ENCODE measurements around the gene ATRNL1. TPM values are rescaled to one million over a fixed set of nuclear protein-coding genes. Genes with fewer than 3 reads are reported as not detected.

Gene ATRNL1
- polyA plus RNA-seq, 1 of the 3 experiments (the other 2 are of a cell fraction): 0.67 TPM

- TF ChIP-seq IRF3 (IDR thresholded peaks at IDR 0.05; ENCODE audit: low read depth, low read length) (no peak), NFIC (IDR thresholded peaks at IDR 0.05; ENCODE audit: borderline replicate concordance) (no peak), POLR2AphosphoS5 (IDR thresholded peaks at IDR 0.05; ENCODE audit: low read depth, low read length) (no peak), RCOR1 (IDR thresholded peaks at IDR 0.05; ENCODE audit: low read length) (no peak), EP300 (IDR thresholded peaks at IDR 0.05; ENCODE audit: borderline replicate concordance in 1 of 2, low read depth in 1 of 2, low read length in 1 of 2) (no peak), FOXJ3 (CRISPR knock-in tag; IDR thresholded peaks at IDR 0.05) (no peak), RXRA (IDR thresholded peaks at IDR 0.05; ENCODE audit: borderline replicate concordance, low read depth) (no peak)
Measured at GRCh38 chr10:115985786-115986185, 892.6 kb downstream of the ATRNL1 start (continued).

GRCh38 chr10:115988380-115988779 lies 895.2 kb downstream of the ATRNL1 start:
- Histone ChIP-seq H3K27ac (ENCODE audit: low read depth in 2 of 2, low read length in 1 of 2) (no peak overlapping the region), H2AFZ (ENCODE audit: low read depth) (no peak overlapping the region), H3K4me2 (no peak overlapping the region), H3K9ac (no peak overlapping the region), H3K4me3 (ENCODE audit: low read depth in 2 of 2, low read length in 1 of 2) (no peak overlapping the region), H3K36me3 (replicated peaks in 1 of 2; ENCODE audit: control insufficient read depth in 1 of 2, insufficient read depth in 2 of 2, low read length in 1 of 2) (no peaks in the 10 kb centered on the region), H3K79me2 (ENCODE audit: insufficient read depth) (no peaks in the 10 kb centered on the region), H3K27me3 (ENCODE audit: insufficient read depth) (no peaks in the 10 kb centered on the region), H3K4me1 (ENCODE audit: control insufficient read depth in 1 of 2, insufficient read depth in 2 of 2, low read depth in 1 of 2, low read length in 1 of 2) (no peaks in the 10 kb centered on the region), H3K9me2 (no peaks in the 10 kb centered on the region), H4K20me1 (ENCODE audit: insufficient read depth) (no peaks in the 10 kb centered on the region), H3K9me3 (no peaks in the 10 kb centered on the region), H3F3A (replicated peaks; ENCODE audit: insufficient read depth) (no peaks in the 10 kb centered on the region)
- ChIA-PET CTCF (no interaction called here), POLR2A (no interaction called here)
- WGBS (ENCODE audit: low lambda C conversion rate): 34% methylated on average over 3 of the region's 3 CpGs
- no peak for DNase-seq
- TF ChIP-seq RXRA (IDR thresholded peaks at IDR 0.05; ENCODE audit: borderline replicate concordance, low read depth) (no peak), FOSL2 (IDR thresholded peaks at IDR 0.05; ENCODE audit: borderline replicate concordance, low read depth) (no peak), TEAD4 (IDR thresholded peaks at IDR 0.05; ENCODE audit: borderline replicate concordance, insufficient read depth) (no peak), CHD2 (IDR thresholded peaks at IDR 0.05; ENCODE audit: low read length, partially characterized antibody) (no peak), MAX (IDR thresholded peaks at IDR 0.05; ENCODE audit: low read depth) (no peak)

- WGBS (ENCODE audit: low lambda C conversion rate): 21% methylated on average over 3 of the region's 3 CpGs
- H3K79me2 ChIP-seq (ENCODE audit: insufficient read depth): no peaks in the 10 kb centered on the region
- ChIA-PET POLR2A (no interaction called here), CTCF (no interaction called here)
- H3K9me2 ChIP-seq: no peaks in the 10 kb centered on the region
- H3K9ac ChIP-seq: no peak overlapping the region
- no peak for TF ChIP-seq TEAD4 (IDR thresholded peaks at IDR 0.05; ENCODE audit: borderline replicate concordance, insufficient read depth)
- no peak for TF ChIP-seq RXRA (IDR thresholded peaks at IDR 0.05; ENCODE audit: borderline replicate concordance, low read depth)
- TF ChIP-seq MEF2A (IDR thresholded peaks at IDR 0.05; ENCODE audit: borderline replicate concordance, low read depth): no peak
- no peak for TF ChIP-seq USF1 (IDR thresholded peaks at IDR 0.05; ENCODE audit: borderline replicate concordance, low read depth)
- no peak for TF ChIP-seq TCF12 (IDR thresholded peaks at IDR 0.05)
- no peak for TF ChIP-seq CHD2 (IDR thresholded peaks at IDR 0.05; ENCODE audit: low read length, partially characterized antibody)
- no peak for TF ChIP-seq CTCF (IDR thresholded peaks at IDR 0.05)
- no peak for TF ChIP-seq FOXJ3 (CRISPR knock-in tag; IDR thresholded peaks at IDR 0.05)
- TF ChIP-seq POLR2AphosphoS5 (IDR thresholded peaks at IDR 0.05; ENCODE audit: low read depth, low read length): no peak
- no peak for TF ChIP-seq FOSL2 (IDR thresholded peaks at IDR 0.05; ENCODE audit: borderline replicate concordance, low read depth)
- no peak for TF ChIP-seq FOXM1 (IDR thresholded peaks at IDR 0.05; ENCODE audit: low read depth)
- TF ChIP-seq RFX5 (IDR thresholded peaks at IDR 0.05; ENCODE audit: low read length): no peak
- no peak for TF ChIP-seq ELF1 (IDR thresholded peaks at IDR 0.05)
- no peak overlapping the region for H3K4me2 ChIP-seq
- no peak overlapping the region for H3K4me3 ChIP-seq (ENCODE audit: low read depth in 2 of 2, low read length in 1 of 2)
- no peaks in the 10 kb centered on the region for H3F3A ChIP-seq (replicated peaks; ENCODE audit: insufficient read depth)
- DNase-seq: no peak
- no peak overlapping the region for H3K27ac ChIP-seq (ENCODE audit: low read depth in 2 of 2, low read length in 1 of 2)
- H2AFZ ChIP-seq (ENCODE audit: low read depth): no peak overlapping the region
- H3K27me3 ChIP-seq (ENCODE audit: insufficient read depth): no peaks in the 10 kb centered on the region
- H3K9me3 ChIP-seq: no peaks in the 10 kb centered on the region
- no peaks in the 10 kb centered on the region for H3K4me1 ChIP-seq (ENCODE audit: control insufficient read depth in 1 of 2, insufficient read depth in 2 of 2, low read depth in 1 of 2, low read length in 1 of 2)
- no peaks in the 10 kb centered on the region for H4K20me1 ChIP-seq (ENCODE audit: insufficient read depth)
- H3K36me3 ChIP-seq (replicated peaks in 1 of 2; ENCODE audit: control insufficient read depth in 1 of 2, insufficient read depth in 2 of 2, low read length in 1 of 2): no peaks in the 10 kb centered on the region
Measured at GRCh38 chr10:115989621-115990020, 896.5 kb downstream of the ATRNL1 start.
